Measurements from ENCODE around the gene COL4A4.

DNA sequence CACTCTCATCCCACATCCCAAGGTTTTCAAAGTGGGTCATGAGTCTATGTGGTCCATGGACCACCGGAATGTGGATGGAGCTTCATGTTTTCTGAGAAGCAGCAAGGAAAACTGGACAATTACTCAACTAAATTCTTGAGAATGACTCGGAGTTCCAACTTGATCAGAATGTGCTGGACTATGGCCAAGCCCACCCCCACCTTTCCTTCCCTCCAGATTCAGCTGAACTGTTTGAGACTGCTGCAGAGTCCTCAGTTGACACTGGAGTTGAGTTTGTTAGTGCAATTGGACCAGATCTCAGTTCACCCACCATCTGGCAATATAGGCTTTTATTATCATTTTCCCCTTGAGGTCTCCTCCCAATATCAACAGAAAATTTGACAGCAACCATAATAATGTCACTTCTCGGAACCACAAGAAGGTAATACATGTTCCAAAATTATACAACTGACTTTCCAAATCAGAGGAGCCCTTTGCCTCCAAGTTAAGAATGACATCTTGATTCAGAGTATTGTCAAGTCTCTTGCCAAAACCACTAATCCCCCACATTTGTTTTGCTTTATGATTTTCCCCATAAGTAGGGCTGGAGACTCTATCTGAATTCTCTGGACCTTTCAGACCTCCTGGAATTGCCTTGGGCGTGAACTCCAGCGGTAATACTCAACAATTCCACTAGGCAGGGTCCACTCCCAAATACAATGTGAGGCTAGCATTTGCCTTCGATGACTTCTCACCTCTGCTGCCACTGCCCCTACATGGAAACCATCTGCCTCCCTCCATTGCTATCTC, 8.8 kb downstream of the COL4A4 start:
- TF ChIP-seq ZFP37 (tag by site-specific recombination; IDR thresholded peaks at IDR 0.05) = no peak
- no peak for TF ChIP-seq ZNF274 (IDR thresholded peaks at IDR 0.05; ENCODE audit: low read length)
- no peak for TF ChIP-seq ZNF274 (tag by site-specific recombination; IDR thresholded peaks at IDR 0.05; ENCODE audit: borderline replicate concordance)
- no peak for TF ChIP-seq ZBTB48 (tag by site-specific recombination; IDR thresholded peaks at IDR 0.05)
- TF ChIP-seq, protein P1, sequence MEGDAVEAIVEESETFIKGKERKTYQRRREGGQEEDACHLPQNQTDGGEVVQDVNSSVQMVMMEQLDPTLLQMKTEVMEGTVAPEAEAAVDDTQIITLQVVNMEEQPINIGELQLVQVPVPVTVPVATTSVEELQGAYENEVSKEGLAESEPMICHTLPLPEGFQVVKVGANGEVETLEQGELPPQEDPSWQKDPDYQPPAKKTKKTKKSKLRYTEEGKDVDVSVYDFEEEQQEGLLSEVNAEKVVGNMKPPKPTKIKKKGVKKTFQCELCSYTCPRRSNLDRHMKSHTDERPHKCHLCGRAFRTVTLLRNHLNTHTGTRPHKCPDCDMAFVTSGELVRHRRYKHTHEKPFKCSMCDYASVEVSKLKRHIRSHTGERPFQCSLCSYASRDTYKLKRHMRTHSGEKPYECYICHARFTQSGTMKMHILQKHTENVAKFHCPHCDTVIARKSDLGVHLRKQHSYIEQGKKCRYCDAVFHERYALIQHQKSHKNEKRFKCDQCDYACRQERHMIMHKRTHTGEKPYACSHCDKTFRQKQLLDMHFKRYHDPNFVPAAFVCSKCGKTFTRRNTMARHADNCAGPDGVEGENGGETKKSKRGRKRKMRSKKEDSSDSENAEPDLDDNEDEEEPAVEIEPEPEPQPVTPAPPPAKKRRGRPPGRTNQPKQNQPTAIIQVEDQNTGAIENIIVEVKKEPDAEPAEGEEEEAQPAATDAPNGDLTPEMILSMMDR (tag by site-specific recombination; IDR thresholded peaks at IDR 0.05) = no peak
- no peak for TF ChIP-seq ZNF121 (tag by site-specific recombination; IDR thresholded peaks at IDR 0.05)
- no peak for TF ChIP-seq ZXDB (tag by site-specific recombination; IDR thresholded peaks at IDR 0.05)
- TF ChIP-seq ZNF670 (tag by site-specific recombination; IDR thresholded peaks at IDR 0.05; ENCODE audit: low read depth) = no peak
- TF ChIP-seq ZNF398 (tag by site-specific recombination; IDR thresholded peaks at IDR 0.05) = no peak
- no peak for TF ChIP-seq YY2 (tag by site-specific recombination; IDR thresholded peaks at IDR 0.05)
- TF ChIP-seq ZNF112 (tag by site-specific recombination; IDR thresholded peaks at IDR 0.05) = no peak
- TF ChIP-seq YY1 (tag by site-specific recombination; IDR thresholded peaks at IDR 0.05) = no peak
- no peak for TF ChIP-seq ZNF660 (tag by site-specific recombination; IDR thresholded peaks at IDR 0.05)
- TF ChIP-seq ZNF174 (tag by site-specific recombination; IDR thresholded peaks at IDR 0.05) = no peak

Data from HEK293 (cell line).